ENCODE measurements around the gene RNPEP.
A peak's percentile ranks its signal among the peaks of the same experiment; 100 is the strongest.
"Not testable (repeated sequence)": the region's sequence is repeated elsewhere in the genome, so short reads cannot be mapped to it uniquely, and the experiment has no call there.

The RNPEP gene

DNA sequence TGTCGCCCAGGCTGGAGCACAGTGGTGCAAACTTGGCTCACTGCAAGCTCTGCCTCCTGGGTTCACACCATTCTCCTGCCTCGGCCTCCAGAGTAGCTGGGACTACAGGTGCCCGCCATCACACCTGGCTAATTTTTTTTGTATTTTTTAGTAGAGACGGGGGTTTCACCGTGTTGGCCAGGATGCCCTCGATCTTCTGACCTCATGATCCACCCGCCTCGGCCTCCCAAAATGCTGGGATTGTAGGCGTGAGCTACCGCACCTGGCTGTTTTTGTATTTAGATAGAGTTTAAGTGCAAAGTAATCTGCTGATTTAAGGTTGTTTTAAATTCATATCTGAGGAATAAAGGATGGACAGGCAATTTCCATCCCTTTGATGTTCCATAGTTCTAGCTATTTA, 20.1 kb upstream of the RNPEP start:
- not testable (repeated sequence) for DNase-seq

- no peak for DNase-seq
Measured at GRCh38 chr1:201964261-201964660, 18.2 kb upstream of the RNPEP start.

GRCh38 chr1:201966171-201966570, 16.3 kb upstream of the RNPEP start:
- no peak for DNase-seq

DNA sequence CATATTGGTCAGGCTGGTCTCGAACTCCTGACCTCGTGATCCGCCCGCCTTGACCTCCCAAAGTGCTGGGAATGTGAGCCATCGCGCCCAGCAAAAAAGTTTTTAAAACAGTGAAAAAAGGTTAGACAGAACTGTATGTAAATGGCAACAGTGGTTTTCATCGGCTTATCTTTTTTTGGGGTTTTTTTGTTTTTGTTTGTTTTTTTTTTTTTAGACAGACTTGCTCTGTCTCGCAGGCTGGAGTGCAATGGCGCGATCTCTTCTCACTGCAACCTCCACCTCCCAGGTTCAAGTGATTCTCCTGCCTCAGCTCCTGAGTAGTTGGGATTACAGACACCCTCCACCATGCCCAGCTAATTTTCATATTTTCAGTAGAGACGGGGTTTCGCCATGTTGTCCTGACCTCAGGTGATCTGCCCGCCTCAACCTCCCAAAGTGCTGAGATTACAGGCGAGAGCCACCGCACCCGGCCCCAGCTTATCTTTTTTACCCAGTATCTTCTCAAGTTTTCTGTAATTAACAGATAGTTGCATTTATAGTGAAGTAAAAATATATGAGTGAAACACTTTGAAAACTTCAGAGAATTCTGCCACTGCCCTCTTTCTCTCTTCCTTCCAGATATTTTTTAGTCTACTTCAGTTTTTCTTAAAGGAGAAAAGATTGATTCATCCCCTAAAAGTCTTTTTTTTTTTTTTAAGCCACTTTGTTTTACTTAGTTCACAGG, 14.1 kb upstream of the RNPEP start:
- no peak for DNase-seq

GRCh38 chr1:201970334-201971159, 11.9 kb upstream of the RNPEP start:
- DNase-seq: peak in 1 of 51 donors; percentile 34

- peak in 30 of 51 donors; percentile 21 to 75 (median 58) for DNase-seq
Measured at GRCh38 chr1:201982082-201982622, 296 bp upstream of the RNPEP start.

- DNase-seq: peak in 1 of 51 donors; percentile 54
Measured at GRCh38 chr1:201983380-201983805, 945 bp downstream of the RNPEP start.

DNA sequence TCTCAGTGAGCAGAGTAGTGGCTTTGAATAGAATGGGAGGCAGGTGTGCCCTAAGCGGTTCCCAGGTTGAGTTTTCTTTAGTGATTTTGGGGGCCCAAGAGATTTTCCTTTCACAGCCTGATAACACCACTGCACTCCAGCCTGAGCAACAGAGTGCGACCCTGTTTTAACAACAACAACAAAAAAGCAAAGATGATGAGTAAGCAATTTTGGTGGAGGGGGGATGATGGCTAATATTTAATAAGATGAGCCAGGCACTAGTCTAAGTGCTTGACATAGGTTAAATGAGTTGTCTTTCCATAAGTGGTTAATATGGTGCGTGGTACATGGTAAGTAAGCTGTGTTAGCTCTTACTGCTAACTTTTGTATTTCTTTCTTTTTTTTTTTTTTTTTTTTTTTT, 2.0 kb downstream of the RNPEP start:
- DNase-seq: no peak

- DNase-seq: no peak
Measured at GRCh38 chr1:201985355-201985754, 2.9 kb downstream of the RNPEP start.

DNA sequence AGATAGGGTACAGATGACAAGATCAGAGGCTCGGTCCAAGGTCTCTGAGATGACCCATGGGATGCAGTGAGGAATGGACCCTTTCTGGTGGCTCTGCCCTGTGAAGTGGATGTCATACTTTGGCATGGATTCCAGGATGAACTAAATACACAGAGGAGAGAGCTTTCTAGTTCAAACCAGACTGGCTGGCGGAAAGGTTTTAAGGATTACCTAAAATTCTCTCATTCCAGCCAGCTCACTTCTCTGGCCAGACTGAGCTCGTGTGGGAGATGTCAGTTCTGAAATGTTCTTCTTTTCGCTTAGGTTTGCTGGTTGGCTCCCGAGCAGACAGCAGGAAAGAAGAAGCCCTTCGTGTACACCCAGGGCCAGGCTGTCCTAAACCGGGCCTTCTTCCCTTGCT, 6.2 kb downstream of the RNPEP start:
- DNase-seq: no peak

GRCh38 chr1:201989354-201990128, 7.1 kb downstream of the RNPEP start:
- no peak for DNase-seq

- no peak for DNase-seq
Measured at GRCh38 chr1:201990427-201990826, 8.0 kb downstream of the RNPEP start.

DNA sequence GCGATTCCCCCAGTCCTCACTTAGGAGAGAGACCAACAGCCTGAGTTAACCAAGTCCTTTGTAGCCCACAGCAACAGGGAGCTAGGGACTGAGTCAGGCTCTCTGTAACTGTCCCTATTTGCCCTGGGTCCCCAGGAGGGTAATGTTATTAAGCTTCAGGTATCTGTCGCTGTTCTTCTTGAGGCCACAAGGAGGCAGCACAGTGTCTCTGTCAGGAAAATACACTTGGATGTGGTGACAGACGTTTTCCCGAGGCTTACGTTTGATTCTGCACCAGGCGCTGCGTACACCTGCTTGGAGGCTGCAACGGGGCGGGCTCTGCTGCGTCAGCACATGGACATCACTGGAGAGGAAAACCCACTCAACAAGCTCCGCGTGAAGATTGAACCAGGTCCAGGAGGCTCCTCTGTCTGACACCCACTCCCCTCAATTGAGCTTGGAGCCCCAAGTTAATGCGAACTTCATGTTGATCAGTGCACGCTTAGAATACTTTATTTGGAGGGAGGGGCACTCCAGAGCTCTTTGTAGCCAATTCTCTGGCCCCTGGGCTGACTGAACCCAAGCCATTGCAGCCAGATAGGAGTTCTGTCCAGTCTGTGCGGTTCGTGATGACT, 17.3 kb downstream of the RNPEP start:
- peak in 13 of 51 donors; percentile 5 to 40 (median 15) for DNase-seq

- no peak for DNase-seq
Measured at GRCh38 chr1:202002507-202002906, 20.1 kb downstream of the RNPEP start.

DNA sequence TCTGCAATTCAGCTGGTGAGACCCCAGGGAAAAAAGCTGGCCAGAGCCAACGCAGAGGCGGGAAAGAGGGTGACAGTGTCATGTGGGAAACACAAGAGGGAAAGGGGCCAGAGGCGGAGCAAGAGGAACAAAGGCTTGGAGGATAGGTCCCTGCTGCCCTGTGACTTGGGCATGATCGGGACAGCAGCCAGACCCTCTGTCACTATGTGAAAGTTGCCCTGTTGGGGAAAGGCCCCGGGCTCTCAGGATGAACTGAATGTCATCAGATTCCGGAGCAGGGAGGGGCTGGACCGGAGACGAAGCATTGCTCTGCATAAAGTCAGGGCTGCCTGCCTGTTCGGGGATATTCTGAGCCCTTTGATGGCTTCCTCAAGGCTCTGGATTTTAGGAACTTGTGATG, 22.3 kb downstream of the RNPEP start:
- DNase-seq: peak in 20 of 51 donors; percentile 9 to 52 (median 18)

DNA sequence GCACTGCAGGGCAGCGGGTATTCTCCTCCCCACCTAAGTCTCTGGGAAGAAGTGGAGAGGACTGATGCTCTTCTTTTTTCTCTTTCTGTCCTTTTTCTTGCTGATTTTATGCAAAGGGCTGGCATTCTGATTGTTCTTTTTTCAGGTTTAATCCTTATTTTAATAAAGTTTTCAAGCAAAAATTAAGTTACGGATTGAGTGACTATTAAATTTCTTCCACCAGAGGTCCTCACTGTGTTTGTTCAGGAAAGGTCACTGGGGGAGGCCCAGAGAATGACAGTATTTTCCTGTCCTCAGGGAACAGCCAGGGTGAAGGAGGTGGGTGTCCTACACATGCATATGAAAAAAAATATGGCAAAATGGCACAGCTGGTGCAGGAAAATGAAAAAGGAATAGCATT, 23.5 kb downstream of the RNPEP start:
- no peak for DNase-seq

- DNase-seq: no peak
Measured at GRCh38 chr1:202007304-202007703, 24.9 kb downstream of the RNPEP start.

DNA sequence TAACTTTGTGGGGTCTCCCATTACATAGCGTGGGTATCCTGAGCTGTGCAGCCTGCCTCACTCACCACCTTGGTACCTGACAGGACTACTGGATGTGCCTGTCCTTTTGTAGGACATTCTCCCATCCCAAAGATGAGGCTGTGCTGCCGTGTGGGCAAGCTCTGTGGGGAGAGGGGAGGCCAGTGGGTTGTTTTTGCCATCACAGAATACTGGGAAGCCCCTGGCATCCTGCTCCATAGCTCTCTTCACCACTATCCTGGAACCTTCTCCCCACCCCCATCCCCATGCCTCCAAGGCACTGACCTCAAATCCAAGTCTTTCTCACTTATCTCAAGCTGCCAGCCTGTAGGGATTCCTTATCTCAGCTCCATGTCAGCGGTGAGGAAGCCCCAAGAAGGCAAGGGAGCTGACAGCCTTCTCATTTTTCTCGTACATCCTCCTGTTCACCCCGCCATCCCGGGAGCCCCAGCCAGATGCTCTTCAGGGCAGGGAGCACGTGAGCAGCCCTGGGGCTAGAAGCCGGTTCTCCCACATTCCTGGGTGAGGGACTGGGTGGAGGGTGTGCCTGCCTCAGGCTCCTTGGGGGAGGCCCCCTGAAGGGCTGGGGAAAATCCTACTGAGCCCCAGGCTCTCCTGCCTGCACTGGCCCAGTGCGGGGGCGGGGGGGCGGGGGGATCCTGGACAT, 25.5 kb downstream of the RNPEP start:
- no peak for DNase-seq

GRCh38 chr1:202009326-202010179, 27.1 kb downstream of the RNPEP start:
- peak in 46 of 51 donors; percentile 12 to 84 (median 54) for DNase-seq
